Measurements from ENCODE around the gene BCO1. TPM values are rescaled to one million over a fixed set of nuclear protein-coding genes. Genes with fewer than 3 reads are reported as not detected.

BCO1 gene
- total and polyA plus RNA-seq, 2 of the 4 experiments (the other 2 are of a cell fraction) = not detected

DNA sequence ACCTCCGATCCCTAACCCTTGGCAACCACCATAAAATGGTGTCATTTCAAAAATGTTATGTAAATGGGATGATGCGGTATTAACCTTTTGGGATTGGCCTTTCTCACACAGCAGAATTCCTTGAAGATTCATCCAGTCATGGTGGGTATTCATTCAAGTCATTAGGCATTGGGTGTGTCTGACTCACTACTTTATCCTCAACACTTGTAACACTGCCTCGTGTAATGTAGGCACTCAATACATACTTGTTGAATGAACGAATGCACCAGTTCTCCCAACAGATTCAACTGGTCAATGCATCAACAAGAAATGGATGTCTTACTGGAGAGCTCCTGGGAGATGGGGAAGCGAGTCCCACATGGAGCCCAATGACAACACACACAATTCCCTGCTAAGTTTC lies 54.4 kb downstream of the BCO1 start:
- Histone ChIP-seq H3K18ac (ENCODE audit: low read depth, low read length) (no peak overlapping the region), H4K20me1 (ENCODE audit: insufficient read depth, low read length) (no peaks in the 10 kb centered on the region), H2BK120ac (ENCODE audit: low read depth, low read length) (no peak overlapping the region), H3K27me3 (ENCODE audit: control insufficient read depth, insufficient read depth, low read length) (0 out of 2 replicates have a peak, but pooled peaks cover 2% of the 10 kb centered on the region), H3K14ac (replicated peaks; ENCODE audit: low read depth, low read length) (no peak overlapping the region), H3K4me2 (ENCODE audit: low read depth, low read length) (no peak overlapping the region), H3K9me3 (ENCODE audit: control insufficient read depth, insufficient read depth, low read length) (no peaks in the 10 kb centered on the region), H4K91ac (ENCODE audit: insufficient read depth, low read depth, low read length) (no peak overlapping the region), H3K9me1 (ENCODE audit: insufficient read depth, low read length) (no peaks in the 10 kb centered on the region), H2BK5ac (ENCODE audit: low read depth, low read length, poor library complexity, severe bottlenecking) (no peak overlapping the region), H3K36me3 (ENCODE audit: control insufficient read depth, insufficient read depth, low read length) (no peaks in the 10 kb centered on the region), H3K27ac (ENCODE audit: insufficient read depth, low read length) (no peak overlapping the region), H3K9ac (ENCODE audit: low read depth, low read length) (no peak overlapping the region), H2AK5ac (ENCODE audit: low read depth, low read length) (no peak overlapping the region), H2AK9ac (replicated peaks; ENCODE audit: low read depth, low read length, poor library complexity) (no peak overlapping the region), H3K4me1 (ENCODE audit: control insufficient read depth, insufficient read depth, low read length) (no peaks in the 10 kb centered on the region), H3K23ac (ENCODE audit: low read depth, low read length) (no peak overlapping the region), H4K8ac (ENCODE audit: low read depth in 2 of 2, low read length in 2 of 2) (no peak overlapping the region), H3K79me1 (ENCODE audit: low read depth in 1 of 2, low read length in 2 of 2) (no peaks in the 10 kb centered on the region), H2BK20ac (ENCODE audit: low read depth, low read length) (no peak overlapping the region), H2AFZ (replicated peaks; ENCODE audit: low read length, poor library complexity) (no peak overlapping the region), H3K4ac (ENCODE audit: low read depth, low read length) (no peak overlapping the region), H4K5ac (ENCODE audit: low read depth, low read length) (no peak overlapping the region), H3K56ac (ENCODE audit: extremely low read depth, insufficient read depth, low read length) (no peak overlapping the region), H2BK15ac (ENCODE audit: low read depth, low read length) (no peak overlapping the region), H3K4me3 (ENCODE audit: insufficient read depth, low read depth, low read length) (no peak overlapping the region)
- no peak for ATAC-seq (ENCODE audit: low read depth)
- no peak for DNase-seq
- BruUV-seq (replicated peaks) = no TSS peak
- CTCF ChIA-PET = no interaction called here
- in situ Hi-C loops (cut with MboI; ENCODE audit: low sequenced_read_pairs) = no loop called here
- TF ChIP-seq MAZ (IDR thresholded peaks at IDR 0.05; ENCODE audit: borderline replicate concordance, low read depth, low read length) (no peak), NFE2L2 (IDR thresholded peaks at IDR 0.05; ENCODE audit: low read depth, low read length) (no peak), CHD1 (IDR thresholded peaks at IDR 0.05; ENCODE audit: low read depth, low read length) (no peak), FOS (IDR thresholded peaks at IDR 0.05; ENCODE audit: low read depth, low read length) (no peak), MAFK (IDR thresholded peaks at IDR 0.05; ENCODE audit: low read depth, low read length) (no peak), RCOR1 (IDR thresholded peaks at IDR 0.05; ENCODE audit: insufficient replicate concordance, low read length) (no peak)
- dilution Hi-C loops (cut with HindIII; ENCODE audit: low sequenced_read_pairs, unreplicated experiment) = no loop called here
- no CpG with 5 or more reads among the region's 5 CpGs for WGBS, 2 experiments (ENCODE audit: extremely low coverage in 2 of 2, insufficient read length in 1 of 2)
- POLR2A ChIA-PET (ENCODE audit: unreplicated experiment) = no interaction called here
- intact Hi-C loops (cut with micrococcal nuclease) = no loop called here

Data from IMR-90 (cell line).